ENCODE data around the gene CISTR. TPM values are rescaled to one million over a fixed set of nuclear protein-coding genes. Genes with fewer than 3 reads are reported as not detected.
"Not testable (repeated sequence)": the region's sequence is repeated elsewhere in the genome, so short reads cannot be mapped to it uniquely, and the experiment has no call there.

Gene CISTR
- total RNA-seq, 1 donor from 2014 or later: not detected

- DNase-seq (ENCODE audit: low spot score): no peak
- Mint-ChIP-seq H3K9me3 (ENCODE audit: low read depth) (no peaks in the 10 kb centered on the region), H3K4me3 (ENCODE audit: unreplicated experiment) (no peak overlapping the region), H3K36me3 (ENCODE audit: low read depth) (peaks cover 1% of the 10 kb centered on the region), H3K27me3 (ENCODE audit: low read depth) (peaks cover 75% of the 10 kb centered on the region), H3K4me1 (ENCODE audit: low read depth) (no peaks in the 10 kb centered on the region), H3K27ac (ENCODE audit: unreplicated experiment) (no peak overlapping the region)
- TF ChIP-seq, protein P1, sequence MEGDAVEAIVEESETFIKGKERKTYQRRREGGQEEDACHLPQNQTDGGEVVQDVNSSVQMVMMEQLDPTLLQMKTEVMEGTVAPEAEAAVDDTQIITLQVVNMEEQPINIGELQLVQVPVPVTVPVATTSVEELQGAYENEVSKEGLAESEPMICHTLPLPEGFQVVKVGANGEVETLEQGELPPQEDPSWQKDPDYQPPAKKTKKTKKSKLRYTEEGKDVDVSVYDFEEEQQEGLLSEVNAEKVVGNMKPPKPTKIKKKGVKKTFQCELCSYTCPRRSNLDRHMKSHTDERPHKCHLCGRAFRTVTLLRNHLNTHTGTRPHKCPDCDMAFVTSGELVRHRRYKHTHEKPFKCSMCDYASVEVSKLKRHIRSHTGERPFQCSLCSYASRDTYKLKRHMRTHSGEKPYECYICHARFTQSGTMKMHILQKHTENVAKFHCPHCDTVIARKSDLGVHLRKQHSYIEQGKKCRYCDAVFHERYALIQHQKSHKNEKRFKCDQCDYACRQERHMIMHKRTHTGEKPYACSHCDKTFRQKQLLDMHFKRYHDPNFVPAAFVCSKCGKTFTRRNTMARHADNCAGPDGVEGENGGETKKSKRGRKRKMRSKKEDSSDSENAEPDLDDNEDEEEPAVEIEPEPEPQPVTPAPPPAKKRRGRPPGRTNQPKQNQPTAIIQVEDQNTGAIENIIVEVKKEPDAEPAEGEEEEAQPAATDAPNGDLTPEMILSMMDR (IDR thresholded peaks at IDR 0.05): no peak
Measured at GRCh38 chr12:53781228-53781801, 29.5 kb upstream of the CISTR start.

DNA sequence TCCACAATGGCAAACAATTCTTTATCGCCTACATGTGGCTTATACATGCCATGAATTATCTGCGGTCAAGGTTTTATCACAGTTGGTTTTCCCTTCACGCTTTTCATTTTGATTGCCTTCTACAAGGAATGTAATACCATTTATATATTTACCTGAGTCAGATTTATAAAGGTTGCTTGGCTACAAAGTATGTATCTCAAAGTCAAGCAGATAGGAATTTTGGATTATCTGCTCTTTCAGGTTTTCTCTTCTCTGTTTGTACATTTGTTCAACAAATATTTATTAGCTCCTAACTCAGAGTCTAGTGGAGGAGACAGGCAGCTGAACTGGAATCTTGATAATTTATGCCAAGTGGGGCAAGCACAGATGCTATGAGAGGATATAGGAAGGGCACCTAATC is 28.5 kb upstream of the CISTR start:
- no peak for DNase-seq (ENCODE audit: low spot score)
- Mint-ChIP-seq H3K36me3 (ENCODE audit: low read depth) (peaks cover 1% of the 10 kb centered on the region), H3K27me3 (ENCODE audit: low read depth) (peaks cover 78% of the 10 kb centered on the region), H3K4me3 (ENCODE audit: unreplicated experiment) (no peak overlapping the region), H3K9me3 (ENCODE audit: low read depth) (no peaks in the 10 kb centered on the region), H3K27ac (ENCODE audit: unreplicated experiment) (no peak overlapping the region), H3K4me1 (ENCODE audit: low read depth) (no peaks in the 10 kb centered on the region)
- TF ChIP-seq, protein P1 (IDR thresholded peaks at IDR 0.05): no peak

GRCh38 chr12:53779679-53780078 is 27.9 kb upstream of the CISTR start:
- H3K27ac Mint-ChIP-seq (ENCODE audit: unreplicated experiment); H3K4me1 Mint-ChIP-seq (ENCODE audit: low read depth); DNase-seq (ENCODE audit: low spot score); H3K9me3 Mint-ChIP-seq (ENCODE audit: low read depth); H3K36me3 Mint-ChIP-seq (ENCODE audit: low read depth); H3K4me3 Mint-ChIP-seq (ENCODE audit: unreplicated experiment): not testable (repeated sequence)
- peaks cover 73% of the 10 kb centered on the region for H3K27me3 Mint-ChIP-seq (ENCODE audit: low read depth)

DNA sequence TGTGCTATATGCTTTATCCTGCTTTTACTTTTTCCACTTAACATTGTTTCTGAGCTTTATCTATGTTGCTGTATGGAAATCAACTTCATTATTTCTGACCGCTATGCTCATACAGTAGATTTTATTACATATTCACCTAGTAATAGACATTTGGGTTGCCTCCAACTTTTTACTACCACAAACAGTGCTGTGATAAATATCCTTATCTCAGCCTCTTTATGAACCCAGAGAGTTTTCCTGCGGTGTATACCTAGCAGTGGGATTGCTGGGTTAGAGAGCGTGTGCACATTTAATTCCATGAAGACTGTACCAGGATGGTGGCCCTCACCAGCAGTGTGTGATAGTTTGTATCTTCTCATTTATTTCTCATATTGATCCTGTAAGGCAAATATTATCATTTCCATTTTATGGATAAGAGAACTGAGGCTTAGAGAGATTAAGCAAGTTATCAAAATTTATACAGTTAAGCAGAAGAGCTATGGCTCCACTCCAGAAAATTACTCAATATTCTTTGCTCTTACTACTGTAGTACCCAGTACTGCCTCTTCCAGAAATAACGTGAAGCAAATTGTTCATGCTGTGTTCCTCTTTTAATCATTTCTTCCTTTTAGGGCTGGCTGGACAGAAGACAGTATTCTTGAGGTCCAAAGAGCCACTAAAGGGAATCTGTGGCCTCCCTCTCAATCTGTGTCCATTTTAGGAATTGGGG is 26.3 kb upstream of the CISTR start:
- TF ChIP-seq, protein P1 (IDR thresholded peaks at IDR 0.05): no peak
- Mint-ChIP-seq H3K9me3 (ENCODE audit: low read depth) (no peaks in the 10 kb centered on the region), H3K4me3 (ENCODE audit: unreplicated experiment) (no peak overlapping the region), H3K36me3 (ENCODE audit: low read depth) (peaks cover 1% of the 10 kb centered on the region), H3K27me3 (ENCODE audit: low read depth) (peaks cover 66% of the 10 kb centered on the region), H3K4me1 (ENCODE audit: low read depth) (no peaks in the 10 kb centered on the region), H3K27ac (ENCODE audit: unreplicated experiment) (no peak overlapping the region)
- DNase-seq (ENCODE audit: low spot score): no peak

- H3K27me3 Mint-ChIP-seq (ENCODE audit: low read depth): peaks cover 59% of the 10 kb centered on the region
- H3K9me3 Mint-ChIP-seq (ENCODE audit: low read depth): no peaks in the 10 kb centered on the region
- H3K27ac Mint-ChIP-seq (ENCODE audit: unreplicated experiment): no peak overlapping the region
- DNase-seq (ENCODE audit: low spot score): no peak
- TF ChIP-seq, protein P1 (IDR thresholded peaks at IDR 0.05): no peak
- H3K4me1 Mint-ChIP-seq (ENCODE audit: low read depth): no peaks in the 10 kb centered on the region
- peaks cover 1% of the 10 kb centered on the region for H3K36me3 Mint-ChIP-seq (ENCODE audit: low read depth)
- H3K4me3 Mint-ChIP-seq (ENCODE audit: unreplicated experiment): no peak overlapping the region
Measured at GRCh38 chr12:53777412-53777811, 25.6 kb upstream of the CISTR start.

DNA sequence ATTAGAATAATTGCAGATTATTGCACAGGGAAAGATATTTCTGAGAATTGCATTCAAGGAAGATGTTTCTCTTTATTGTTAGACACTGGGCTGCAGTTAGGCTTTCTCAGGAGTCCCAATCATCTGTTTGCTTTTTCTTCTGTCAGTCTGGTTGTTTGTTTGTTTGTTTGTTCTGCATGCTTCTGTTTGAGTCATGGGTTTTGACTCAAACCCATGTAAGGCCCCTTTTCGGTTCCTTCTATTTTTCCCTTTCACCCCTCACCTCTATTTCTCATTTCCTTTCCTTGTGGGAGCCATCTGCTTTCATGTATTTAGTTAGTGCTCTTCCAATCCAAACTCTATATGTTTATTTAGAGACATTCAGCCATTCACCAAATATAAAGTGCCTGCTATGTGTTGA is 25.1 kb upstream of the CISTR start:
- no peak for DNase-seq (ENCODE audit: low spot score)
- H3K4me1 Mint-ChIP-seq (ENCODE audit: low read depth): no peaks in the 10 kb centered on the region
- H3K9me3 Mint-ChIP-seq (ENCODE audit: low read depth): no peaks in the 10 kb centered on the region
- peaks cover 1% of the 10 kb centered on the region for H3K36me3 Mint-ChIP-seq (ENCODE audit: low read depth)
- TF ChIP-seq, protein P1 (IDR thresholded peaks at IDR 0.05): no peak
- peaks cover 55% of the 10 kb centered on the region for H3K27me3 Mint-ChIP-seq (ENCODE audit: low read depth)
- no peak overlapping the region for H3K4me3 Mint-ChIP-seq (ENCODE audit: unreplicated experiment)
- no peak overlapping the region for H3K27ac Mint-ChIP-seq (ENCODE audit: unreplicated experiment)

Measured in chondrocyte (in vitro differentiated cells).